HL-60 (cell line): ENCODE results near the gene RGS14.
A peak's percentile ranks its signal among the peaks of the same experiment; 100 is the strongest.

Experiments used
- DNase-seq, 2 experiments: peaks; one replicate each; pipeline ENCODE4 v3.0.0-alpha.2; 2010 to 2020; ENCODE audit warnings: low read depth in 1 of 2, low spot score in 1 of 2
- H3K27ac ChIP-seq: fragments of 250-450 bp; sonication (Bioruptor Pico); replicated peaks from 2 replicates; pipeline ENCODE4 v1.5.1; 2020; ENCODE audit warnings: mild to moderate bottlenecking, moderate library complexity
- H3K27me3 ChIP-seq: fragments of 250-450 bp; sonication (Bioruptor Pico); 2 replicates; pipeline ENCODE4 v1.5.1; 2021; ENCODE audit warnings: mild to moderate bottlenecking, moderate library complexity; ENCODE audit not compliant: insufficient read depth, poor library complexity, severe bottlenecking
- H3K4me3 ChIP-seq: replicated peaks from 2 replicates; pipeline ENCODE4 v1.5.1; 2011; ENCODE audit warnings: mild to moderate bottlenecking, control low read depth, low read length; ENCODE audit not compliant: insufficient read depth
- GABPA ChIP-seq: IDR thresholded peaks from 2 replicates; pipeline ENCODE4 v1.6.1; 2012; ENCODE audit warnings: low read depth
- POLR2AphosphoS5 ChIP-seq: IDR thresholded peaks from 2 replicates; pipeline ENCODE4 v1.6.1; 2012; ENCODE audit warnings: low read depth
- SPI1 ChIP-seq: IDR thresholded peaks from 2 replicates; pipeline ENCODE4 v1.6.1; 2012; ENCODE audit warnings: low read depth, mild to moderate bottlenecking, borderline replicate concordance
- TF ChIP-seq, protein P1 (sequence below): IDR thresholded peaks from 2 replicates; pipeline ENCODE4 v1.6.1; 2012; ENCODE audit warnings: low read depth; ENCODE audit not compliant: insufficient replicate concordance
- TF ChIP-seq, protein P2 (sequence below): IDR thresholded peaks from one replicate; pipeline ENCODE4 v1.5.1; 2011; ENCODE audit warnings: low read length, control low read depth, inconsistent platforms; ENCODE audit not compliant: insufficient read depth

Gene RGS14

DNA sequence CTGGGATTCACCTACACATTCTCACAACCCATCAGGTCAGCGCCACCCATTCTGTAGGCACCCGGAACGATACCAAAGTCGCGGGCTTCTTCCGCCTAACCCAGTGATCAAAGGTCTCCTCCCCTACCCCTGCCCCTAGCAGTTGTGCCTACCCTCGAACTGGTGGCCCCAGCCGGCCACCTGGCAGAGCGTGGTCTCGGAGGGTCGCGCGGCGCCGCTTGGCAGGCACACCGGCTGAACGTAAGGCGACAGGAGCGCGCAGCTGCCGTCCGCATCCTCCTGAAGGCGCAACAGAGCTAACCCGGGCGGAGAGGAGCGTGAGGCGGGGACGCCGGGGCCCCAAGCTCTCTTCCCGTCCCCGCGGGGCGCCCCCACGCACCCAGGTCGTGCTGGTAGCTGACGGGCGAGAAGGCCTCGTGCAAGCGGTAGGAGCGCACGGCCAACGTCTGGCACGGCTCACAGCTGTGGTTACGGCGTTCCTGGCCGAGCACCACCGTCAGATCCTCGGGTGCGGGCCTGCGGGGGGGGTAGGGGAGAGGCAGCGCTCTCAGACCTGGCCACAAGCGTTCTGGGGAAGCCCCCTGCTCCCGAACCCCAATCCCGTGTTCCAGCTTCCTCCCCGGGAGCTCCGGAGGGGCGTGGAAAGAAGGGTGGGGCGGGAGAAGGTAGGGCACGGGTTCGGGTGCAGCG is 45.5 kb downstream of the RGS14 start:
- peak; percentile 67 to 71 for DNase-seq
- Histone ChIP-seq H3K27me3 (no peaks in the 10 kb centered on the region), H3K4me3 (peak overlapping the region; percentile 50), H3K27ac (peak overlapping the region; percentile 75)
- no peak for TF ChIP-seq SPI1
- peak; percentile 33; the same call in 1 of the 2 replicates for TF ChIP-seq POLR2AphosphoS5

DNA sequence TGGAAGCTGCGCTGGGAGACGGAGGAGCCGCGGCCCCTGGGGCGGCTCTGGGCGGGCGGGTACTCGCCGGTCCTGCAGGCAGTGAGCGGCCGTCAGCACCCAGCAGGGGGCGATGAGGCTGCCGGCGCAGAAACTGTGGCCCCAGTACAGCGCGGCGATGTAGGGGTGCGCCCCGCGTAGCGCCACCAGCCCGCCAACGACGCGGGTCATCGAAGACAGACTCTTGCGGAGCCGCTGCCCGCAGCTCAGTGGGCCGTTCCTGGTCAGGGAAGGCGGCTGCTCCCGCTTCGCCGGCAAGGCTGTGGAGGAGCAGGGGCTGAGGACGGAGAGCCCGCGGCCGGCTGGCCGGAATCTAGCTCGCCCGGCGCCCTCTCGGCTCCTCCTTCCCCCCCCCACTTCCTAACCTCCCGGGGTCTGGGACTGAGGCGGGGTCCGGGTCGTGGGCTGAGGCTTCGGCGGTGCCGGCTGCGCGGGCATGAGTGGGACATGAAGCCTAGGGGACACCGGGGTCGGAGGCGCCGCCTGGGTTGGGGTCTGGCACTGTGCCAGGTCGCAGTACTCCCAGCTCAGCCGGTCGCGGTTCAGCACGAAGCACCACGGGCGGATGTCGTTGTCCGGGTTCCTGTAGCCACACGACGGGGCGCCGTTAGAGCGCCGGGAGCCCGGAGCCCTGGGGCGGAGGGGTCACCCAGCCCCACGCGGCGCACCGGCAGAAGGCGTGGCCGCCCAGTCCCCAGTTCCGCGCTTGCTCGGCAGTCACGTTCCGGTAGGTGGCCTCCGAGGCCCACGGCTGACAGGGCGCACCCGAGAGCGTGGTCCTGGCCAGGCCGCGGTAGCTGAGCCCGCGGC is 46.3 kb downstream of the RGS14 start:
- Histone ChIP-seq H3K4me3 (peak overlapping the region; percentile 50), H3K27me3 (no peaks in the 10 kb centered on the region), H3K27ac (peak overlapping the region; percentile 75)
- DNase-seq, result peak; percentile 85 to 93
- TF ChIP-seq, protein P1, sequence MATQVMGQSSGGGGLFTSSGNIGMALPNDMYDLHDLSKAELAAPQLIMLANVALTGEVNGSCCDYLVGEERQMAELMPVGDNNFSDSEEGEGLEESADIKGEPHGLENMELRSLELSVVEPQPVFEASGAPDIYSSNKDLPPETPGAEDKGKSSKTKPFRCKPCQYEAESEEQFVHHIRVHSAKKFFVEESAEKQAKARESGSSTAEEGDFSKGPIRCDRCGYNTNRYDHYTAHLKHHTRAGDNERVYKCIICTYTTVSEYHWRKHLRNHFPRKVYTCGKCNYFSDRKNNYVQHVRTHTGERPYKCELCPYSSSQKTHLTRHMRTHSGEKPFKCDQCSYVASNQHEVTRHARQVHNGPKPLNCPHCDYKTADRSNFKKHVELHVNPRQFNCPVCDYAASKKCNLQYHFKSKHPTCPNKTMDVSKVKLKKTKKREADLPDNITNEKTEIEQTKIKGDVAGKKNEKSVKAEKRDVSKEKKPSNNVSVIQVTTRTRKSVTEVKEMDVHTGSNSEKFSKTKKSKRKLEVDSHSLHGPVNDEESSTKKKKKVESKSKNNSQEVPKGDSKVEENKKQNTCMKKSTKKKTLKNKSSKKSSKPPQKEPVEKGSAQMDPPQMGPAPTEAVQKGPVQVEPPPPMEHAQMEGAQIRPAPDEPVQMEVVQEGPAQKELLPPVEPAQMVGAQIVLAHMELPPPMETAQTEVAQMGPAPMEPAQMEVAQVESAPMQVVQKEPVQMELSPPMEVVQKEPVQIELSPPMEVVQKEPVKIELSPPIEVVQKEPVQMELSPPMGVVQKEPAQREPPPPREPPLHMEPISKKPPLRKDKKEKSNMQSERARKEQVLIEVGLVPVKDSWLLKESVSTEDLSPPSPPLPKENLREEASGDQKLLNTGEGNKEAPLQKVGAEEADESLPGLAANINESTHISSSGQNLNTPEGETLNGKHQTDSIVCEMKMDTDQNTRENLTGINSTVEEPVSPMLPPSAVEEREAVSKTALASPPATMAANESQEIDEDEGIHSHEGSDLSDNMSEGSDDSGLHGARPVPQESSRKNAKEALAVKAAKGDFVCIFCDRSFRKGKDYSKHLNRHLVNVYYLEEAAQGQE, result no peak
- TF ChIP-seq GABPA (no peak), POLR2AphosphoS5 (peak; percentile 22; the same call in 1 of the 2 replicates), SPI1 (0 out of 2 replicates have a peak, but pooled peaks have one; percentile 1)
- TF ChIP-seq, protein P2, sequence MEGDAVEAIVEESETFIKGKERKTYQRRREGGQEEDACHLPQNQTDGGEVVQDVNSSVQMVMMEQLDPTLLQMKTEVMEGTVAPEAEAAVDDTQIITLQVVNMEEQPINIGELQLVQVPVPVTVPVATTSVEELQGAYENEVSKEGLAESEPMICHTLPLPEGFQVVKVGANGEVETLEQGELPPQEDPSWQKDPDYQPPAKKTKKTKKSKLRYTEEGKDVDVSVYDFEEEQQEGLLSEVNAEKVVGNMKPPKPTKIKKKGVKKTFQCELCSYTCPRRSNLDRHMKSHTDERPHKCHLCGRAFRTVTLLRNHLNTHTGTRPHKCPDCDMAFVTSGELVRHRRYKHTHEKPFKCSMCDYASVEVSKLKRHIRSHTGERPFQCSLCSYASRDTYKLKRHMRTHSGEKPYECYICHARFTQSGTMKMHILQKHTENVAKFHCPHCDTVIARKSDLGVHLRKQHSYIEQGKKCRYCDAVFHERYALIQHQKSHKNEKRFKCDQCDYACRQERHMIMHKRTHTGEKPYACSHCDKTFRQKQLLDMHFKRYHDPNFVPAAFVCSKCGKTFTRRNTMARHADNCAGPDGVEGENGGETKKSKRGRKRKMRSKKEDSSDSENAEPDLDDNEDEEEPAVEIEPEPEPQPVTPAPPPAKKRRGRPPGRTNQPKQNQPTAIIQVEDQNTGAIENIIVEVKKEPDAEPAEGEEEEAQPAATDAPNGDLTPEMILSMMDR, result peak; percentile 59

DNA sequence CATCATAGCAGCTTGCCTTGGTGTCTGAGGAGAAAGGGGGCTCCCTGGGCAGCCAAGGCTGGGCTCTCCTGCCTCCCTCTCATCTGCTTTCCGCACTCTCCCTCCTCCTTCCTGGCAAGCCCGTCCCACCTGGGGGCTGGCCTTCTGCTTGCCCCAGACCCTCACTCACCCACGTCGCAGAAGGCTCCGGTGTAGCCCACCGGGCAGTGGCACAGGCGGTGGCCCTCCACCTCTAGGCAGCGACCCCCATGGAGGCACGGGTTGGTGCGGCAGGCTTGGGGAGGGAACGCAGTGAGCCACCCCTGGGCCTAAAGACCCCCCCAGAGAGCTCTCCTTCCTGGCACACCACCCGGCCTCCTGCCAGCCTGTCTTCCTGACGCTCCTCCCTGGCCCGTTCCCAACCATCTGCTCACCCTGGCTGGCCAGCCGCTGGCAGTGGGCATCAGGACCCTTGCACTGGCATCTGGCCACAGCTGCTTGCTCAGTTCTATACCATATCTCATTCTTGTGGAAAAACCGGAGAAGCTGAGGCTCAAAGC is 47.0 kb downstream of the RGS14 start:
- Histone ChIP-seq H3K27ac (peak overlapping the region; percentile 75), H3K4me3 (peak overlapping the region; percentile 50), H3K27me3 (no peaks in the 10 kb centered on the region)
- no peak for TF ChIP-seq POLR2AphosphoS5
- no peak for TF ChIP-seq SPI1
- TF ChIP-seq, protein P2, result no peak
- TF ChIP-seq, protein P1, result no peak
- no peak for TF ChIP-seq GABPA
- no peak for DNase-seq

DNA sequence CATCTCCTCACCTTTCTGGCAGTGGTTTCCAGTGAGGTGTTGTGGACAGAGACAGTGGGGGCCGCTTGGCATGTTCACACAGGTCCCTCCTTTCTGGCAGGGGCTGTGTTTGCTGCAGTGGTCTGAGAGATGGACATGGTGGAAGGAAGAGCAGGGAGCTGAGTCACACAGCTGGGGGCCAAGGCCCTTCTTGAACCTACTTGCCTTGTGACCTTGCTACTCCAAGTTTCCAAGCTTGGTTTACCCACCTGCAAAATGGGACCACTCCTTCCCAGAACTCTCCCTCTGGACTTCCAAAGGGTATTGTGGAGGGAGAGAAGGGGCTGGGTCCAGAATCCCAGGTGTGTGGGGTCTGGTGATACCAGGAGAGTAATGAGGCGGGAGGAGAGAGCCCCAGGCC is 47.6 kb downstream of the RGS14 start:
- no peaks in the 10 kb centered on the region for H3K27me3 ChIP-seq
- peak overlapping the region; percentile 75 for H3K27ac ChIP-seq
- no peak overlapping the region for H3K4me3 ChIP-seq
- DNase-seq, result no peak
- TF ChIP-seq, protein P2, result no peak
- TF ChIP-seq SPI1 (no peak), POLR2AphosphoS5 (no peak), GABPA (no peak)
- TF ChIP-seq, protein P1, result no peak
